Measurements from ENCODE around the gene TMEM165. TPM values are rescaled to one million over a fixed set of nuclear protein-coding genes. Genes with fewer than 3 reads are reported as not detected.
"Not testable (repeated sequence)": the region's sequence is repeated elsewhere in the genome, so short reads cannot be mapped to it uniquely, and the experiment has no call there.

The TMEM165 gene
- total and polyA plus RNA-seq, 2 donors (not counting 3 experiments of a cell fraction or from before 2014, with no cell fraction given): 144 to 177 TPM

DNA sequence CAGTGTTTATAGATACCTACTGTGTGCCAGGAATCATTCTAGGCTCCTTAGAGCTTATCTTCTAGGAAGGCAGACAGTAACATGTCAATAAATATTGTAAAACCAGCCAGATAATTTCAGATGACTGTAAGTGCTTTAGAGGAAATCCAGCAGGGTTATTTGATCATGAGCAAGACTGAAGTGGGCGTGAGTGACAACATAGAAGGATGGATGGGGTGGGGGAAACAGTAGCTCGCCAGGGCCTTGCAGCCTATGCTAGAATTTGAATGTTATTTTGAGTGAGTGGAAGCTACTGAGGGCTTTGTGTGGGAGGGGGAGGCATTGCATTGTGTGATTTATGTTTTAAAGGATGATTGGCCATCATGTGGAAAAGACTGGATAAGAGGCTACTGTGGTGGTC is 43.0 kb upstream of the TMEM165 start:
- no peak overlapping the region for H3K4me3 ChIP-seq (replicated peaks in 1 of 3; ENCODE audit: insufficient read depth in 1 of 3, low read depth in 1 of 3, low read length in 3 of 3)
- BruUV-seq (replicated peaks): no TSS peak
- H2AFZ ChIP-seq (ENCODE audit: low read depth, low read length): no peak overlapping the region
- no peak overlapping the region for H3K4me2 ChIP-seq (ENCODE audit: insufficient read depth, low read length)
- intact Hi-C loops (cut with micrococcal nuclease): no loop called here
- FAIRE-seq (no peak), DNase-seq (ENCODE audit: low read depth, low spot score) (no peak)
- POLR2A ChIA-PET: interaction anchor here (0.9 kb wide), 1 partner anchor 43 kb away, joined by 3 read pairs; the partner anchor contains the start of gene TMEM165
- H4K20me1 ChIP-seq (replicated peaks; ENCODE audit: control insufficient read depth, extremely low read depth, insufficient read depth, low read length): no peaks in the 10 kb centered on the region
- H3K36me3 ChIP-seq (ENCODE audit: control insufficient read depth in 2 of 2, extremely low read depth in 1 of 2, insufficient read depth in 2 of 2, low read length in 2 of 2): no peaks in the 10 kb centered on the region
- no peaks in the 10 kb centered on the region for H3K79me2 ChIP-seq (ENCODE audit: control insufficient read depth, insufficient read depth, low read length)
- peaks cover 5% of the 10 kb centered on the region for H3K4me1 ChIP-seq (ENCODE audit: control insufficient read depth, extremely low read depth, insufficient read depth, low read length)
- H3K27me3 ChIP-seq (ENCODE audit: control insufficient read depth in 2 of 2, insufficient read depth in 2 of 2, low read length in 2 of 2): no peaks in the 10 kb centered on the region
- CTCF ChIA-PET: interaction anchor here (1.4 kb wide), 1 partner anchor 381 kb away, joined by 5 read pairs; no protein-coding TSS in a partner anchor
- H3K9me3 ChIP-seq (replicated peaks; ENCODE audit: control insufficient read depth, insufficient read depth, low read length): no peaks in the 10 kb centered on the region
- no peaks in the 10 kb centered on the region for H3K9me1 ChIP-seq (replicated peaks; ENCODE audit: control insufficient read depth, extremely low read depth, insufficient read depth, low read length)
- no peak overlapping the region for H3K9ac ChIP-seq (replicated peaks; ENCODE audit: extremely low read depth, insufficient read depth, low read length)
- TF ChIP-seq POLR2AphosphoS5 (IDR thresholded peaks at IDR 0.05; ENCODE audit: insufficient read depth, low read depth, low read length) (no peak), JUN (IDR thresholded peaks at IDR 0.05; ENCODE audit: borderline replicate concordance, insufficient read depth, insufficient read length, low read depth) (no peak), POLR2A (IDR thresholded peaks at IDR 0.05; ENCODE audit: low read depth, low read length) (no peak), FOS (IDR thresholded peaks at IDR 0.05; ENCODE audit: borderline replicate concordance, insufficient read depth, low read length) (no peak)
- TF ChIP-seq, protein P1, sequence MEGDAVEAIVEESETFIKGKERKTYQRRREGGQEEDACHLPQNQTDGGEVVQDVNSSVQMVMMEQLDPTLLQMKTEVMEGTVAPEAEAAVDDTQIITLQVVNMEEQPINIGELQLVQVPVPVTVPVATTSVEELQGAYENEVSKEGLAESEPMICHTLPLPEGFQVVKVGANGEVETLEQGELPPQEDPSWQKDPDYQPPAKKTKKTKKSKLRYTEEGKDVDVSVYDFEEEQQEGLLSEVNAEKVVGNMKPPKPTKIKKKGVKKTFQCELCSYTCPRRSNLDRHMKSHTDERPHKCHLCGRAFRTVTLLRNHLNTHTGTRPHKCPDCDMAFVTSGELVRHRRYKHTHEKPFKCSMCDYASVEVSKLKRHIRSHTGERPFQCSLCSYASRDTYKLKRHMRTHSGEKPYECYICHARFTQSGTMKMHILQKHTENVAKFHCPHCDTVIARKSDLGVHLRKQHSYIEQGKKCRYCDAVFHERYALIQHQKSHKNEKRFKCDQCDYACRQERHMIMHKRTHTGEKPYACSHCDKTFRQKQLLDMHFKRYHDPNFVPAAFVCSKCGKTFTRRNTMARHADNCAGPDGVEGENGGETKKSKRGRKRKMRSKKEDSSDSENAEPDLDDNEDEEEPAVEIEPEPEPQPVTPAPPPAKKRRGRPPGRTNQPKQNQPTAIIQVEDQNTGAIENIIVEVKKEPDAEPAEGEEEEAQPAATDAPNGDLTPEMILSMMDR (IDR thresholded peaks at IDR 0.05; ENCODE audit: extremely low read depth in 1 of 2, insufficient read depth in 1 of 2, low read depth in 1 of 2, low read length in 2 of 2): no peak
- dilution Hi-C loops (cut with MboI; ENCODE audit: extremely low pct_ligation_motif_present, low sequenced_read_pairs): no loop called here
- H3K27ac ChIP-seq (ENCODE audit: insufficient read depth, low read depth, low read length): no peak overlapping the region

GRCh38 chr4:55353228-55353747 is 42.5 kb upstream of the TMEM165 start:
- H3K4me1 ChIP-seq (ENCODE audit: control insufficient read depth, extremely low read depth, insufficient read depth, low read length); H3K4me3 ChIP-seq (replicated peaks in 1 of 3; ENCODE audit: insufficient read depth in 1 of 3, low read depth in 1 of 3, low read length in 3 of 3); H3K9me1 ChIP-seq (replicated peaks; ENCODE audit: control insufficient read depth, extremely low read depth, insufficient read depth, low read length); H3K9me3 ChIP-seq (replicated peaks; ENCODE audit: control insufficient read depth, insufficient read depth, low read length); H3K9ac ChIP-seq (replicated peaks; ENCODE audit: extremely low read depth, insufficient read depth, low read length); H2AFZ ChIP-seq (ENCODE audit: low read depth, low read length); H3K4me2 ChIP-seq (ENCODE audit: insufficient read depth, low read length); H3K27me3 ChIP-seq (ENCODE audit: control insufficient read depth in 2 of 2, insufficient read depth in 2 of 2, low read length in 2 of 2); CTCF ChIA-PET; H3K27ac ChIP-seq (ENCODE audit: insufficient read depth, low read depth, low read length); H4K20me1 ChIP-seq (replicated peaks; ENCODE audit: control insufficient read depth, extremely low read depth, insufficient read depth, low read length); H3K36me3 ChIP-seq (ENCODE audit: control insufficient read depth in 2 of 2, extremely low read depth in 1 of 2, insufficient read depth in 2 of 2, low read length in 2 of 2); H3K79me2 ChIP-seq (ENCODE audit: control insufficient read depth, insufficient read depth, low read length); DNase-seq (ENCODE audit: low read depth, low spot score); intact Hi-C loops (cut with micrococcal nuclease); BruUV-seq (replicated peaks); FAIRE-seq; dilution Hi-C loops (cut with MboI; ENCODE audit: extremely low pct_ligation_motif_present, low sequenced_read_pairs): not testable (repeated sequence)
- POLR2A ChIA-PET: interaction anchor here (0.9 kb wide), 1 partner anchor 42 kb away, joined by 3 read pairs; the partner anchor contains the start of gene TMEM165

All from endothelial cell of umbilical vein (primary cell).